ENCODE measurements around the gene OR10H1.
"Not testable (repeated sequence)": the region's sequence is repeated elsewhere in the genome, so short reads cannot be mapped to it uniquely, and the experiment has no call there.

The OR10H1 gene

GRCh38 chr19:15841875-15842569 lies 26.6 kb upstream of the OR10H1 start:
- TF ChIP-seq PPARA (CRISPR knock-in tag; IDR thresholded peaks at IDR 0.05; ENCODE audit: borderline replicate concordance) (no peak), BACH2 (CRISPR knock-in tag; IDR thresholded peaks at IDR 0.05; ENCODE audit: borderline replicate concordance) (no peak), SNAI2 (CRISPR knock-in tag; IDR thresholded peaks at IDR 0.05) (no peak), RARB (CRISPR knock-in tag; IDR thresholded peaks at IDR 0.05) (no peak), CSDC2 (CRISPR knock-in tag; IDR thresholded peaks at IDR 0.05) (no peak), GLIS3 (CRISPR knock-in tag; IDR thresholded peaks at IDR 0.05) (no peak), CREB5 (CRISPR knock-in tag; IDR thresholded peaks at IDR 0.05; ENCODE audit: low read depth) (no peak), TSHZ2 (CRISPR knock-in tag; IDR thresholded peaks at IDR 0.05) (no peak), OSR1 (CRISPR knock-in tag; IDR thresholded peaks at IDR 0.05) (no peak)
- ATAC-seq, result no peak

- ATAC-seq, result no peak
These were observed 25.4 kb upstream of the OR10H1 start for GRCh38 chr19:15840833-15841232.

GRCh38 chr19:15839888-15840287 lies 24.4 kb upstream of the OR10H1 start:
- not testable (repeated sequence) for ATAC-seq

More at GRCh38 chr19:15840833-15841232, 25.4 kb upstream of the OR10H1 start:
- TF ChIP-seq OSR1 (CRISPR knock-in tag; IDR thresholded peaks at IDR 0.05) (no peak), TSHZ2 (CRISPR knock-in tag; IDR thresholded peaks at IDR 0.05) (no peak), ISL1 (CRISPR knock-in tag; IDR thresholded peaks at IDR 0.05) (no peak), ZNF8 (CRISPR knock-in tag; IDR thresholded peaks at IDR 0.05) (no peak), PATZ1 (CRISPR knock-in tag; IDR thresholded peaks at IDR 0.05; ENCODE audit: borderline replicate concordance) (no peak), ZNF70 (CRISPR knock-in tag; IDR thresholded peaks at IDR 0.05) (no peak), ZFP3 (CRISPR knock-in tag; IDR thresholded peaks at IDR 0.05) (no peak), ZC3H10 (CRISPR knock-in tag; IDR thresholded peaks at IDR 0.05) (no peak), CSRNP3 (CRISPR knock-in tag; IDR thresholded peaks at IDR 0.05) (no peak), SNAI2 (CRISPR knock-in tag; IDR thresholded peaks at IDR 0.05) (no peak), TCF4 (CRISPR knock-in tag; IDR thresholded peaks at IDR 0.05; ENCODE audit: borderline replicate concordance) (no peak), ARNTL (CRISPR knock-in tag; IDR thresholded peaks at IDR 0.05; ENCODE audit: borderline replicate concordance, low read depth) (no peak), PPARA (CRISPR knock-in tag; IDR thresholded peaks at IDR 0.05; ENCODE audit: borderline replicate concordance) (no peak), TOX (CRISPR knock-in tag; IDR thresholded peaks at IDR 0.05; ENCODE audit: borderline replicate concordance) (no peak), ESRRG (CRISPR knock-in tag; IDR thresholded peaks at IDR 0.05) (no peak)
